Subcutaneous adipose tissue (tissue), 4 donors: Measurements from ENCODE around the gene TMPRSS15. TPM values are rescaled to one million over a fixed set of nuclear protein-coding genes. Genes with fewer than 3 reads are reported as not detected.

Source experiments
- CTCF ChIP-seq: fragments of 450-650 bp; IDR thresholded peaks from one replicate; pipeline ENCODE4 v1.5.1; 2016; ENCODE audit warnings: low read depth, mild to moderate bottlenecking, control low read depth, antibody characterized with exemption, moderate library complexity
- total RNA-seq, 4 donors: library from RNA; depleted of rRNA; stranded (reverse); fragments of >200 nt; gene quantifications; one replicate each; pipeline ENCODE4 v1.1.0, GENCODE V29; 2016

TMPRSS15 gene
- total RNA-seq, 4 donors from 2014 or later = not detected

- no peak for TF ChIP-seq CTCF
Measured at GRCh38 chr21:18373606-18374005, 30.0 kb downstream of the TMPRSS15 start.

GRCh38 chr21:18370301-18370700 lies 33.3 kb downstream of the TMPRSS15 start:
- no peak for TF ChIP-seq CTCF

GRCh38 chr21:18369115-18369514 lies 34.5 kb downstream of the TMPRSS15 start:
- no peak for TF ChIP-seq CTCF

- no peak for TF ChIP-seq CTCF
Measured at GRCh38 chr21:18368205-18368604, 35.4 kb downstream of the TMPRSS15 start.

GRCh38 chr21:18356801-18357200 lies 46.8 kb downstream of the TMPRSS15 start:
- TF ChIP-seq CTCF = no peak

GRCh38 chr21:18354947-18355346 lies 48.6 kb downstream of the TMPRSS15 start:
- no peak for TF ChIP-seq CTCF

- TF ChIP-seq CTCF = no peak
Measured at GRCh38 chr21:18350216-18350615, 53.4 kb downstream of the TMPRSS15 start.
